Endodermal cell (in vitro differentiated cells): ENCODE data around the gene GFOD2. TPM values are rescaled to one million over a fixed set of nuclear protein-coding genes. Genes with fewer than 3 reads are reported as not detected.

Source experiments
- DNase-seq: peaks from one replicate; pipeline ENCODE4 v3.0.0-alpha.2; 2017
- H3K27ac ChIP-seq: 2 replicates; pipeline ENCODE4 v1.5.1; 2013; ENCODE audit warnings: mild to moderate bottlenecking, low read depth, low read length, moderate library complexity
- H3K27me3 ChIP-seq: 2 replicates; pipeline ENCODE4 v1.6.1; 2013; ENCODE audit warnings: mild to moderate bottlenecking, low read length, moderate library complexity; ENCODE audit not compliant: insufficient read depth, control insufficient read depth, poor library complexity, severe bottlenecking
- H3K36me3 ChIP-seq: 2 replicates; pipeline ENCODE4 v1.7.0; 2013; ENCODE audit warnings: mild to moderate bottlenecking, low read length, moderate library complexity; ENCODE audit not compliant: control insufficient read depth, insufficient read depth
- H3K4me1 ChIP-seq: one replicate; pipeline ENCODE4 v1.7.0; 2013; ENCODE audit warnings: low read length; ENCODE audit not compliant: control insufficient read depth, insufficient read depth
- H3K4me3 ChIP-seq: 2 replicates; pipeline ENCODE4 v1.5.1; 2013; ENCODE audit warnings: mild to moderate bottlenecking, low read length, moderate library complexity
- H3K9ac ChIP-seq: 2 replicates; pipeline ENCODE4 v1.6.1; 2013; ENCODE audit warnings: mild to moderate bottlenecking, low read length, moderate library complexity; ENCODE audit not compliant: poor library complexity, severe bottlenecking; ENCODE audit errors: extremely low read depth
- H3K9me3 ChIP-seq: 2 replicates; pipeline ENCODE4 v1.6.1; 2013; ENCODE audit warnings: mild to moderate bottlenecking, low read length, moderate library complexity; ENCODE audit not compliant: control insufficient read depth
- H3K27ac Mint-ChIP-seq: 2 replicates; pipeline ENCODE4 v1.8.0; 2020; ENCODE audit warnings: mixed read lengths
- H3K27me3 Mint-ChIP-seq: 2 replicates; pipeline ENCODE4 v1.8.0; 2021; ENCODE audit warnings: mild to moderate bottlenecking, mixed read lengths; ENCODE audit not compliant: insufficient read depth
- H3K36me3 Mint-ChIP-seq: 2 replicates; pipeline ENCODE4 v1.8.0; 2020; ENCODE audit warnings: low read depth, mixed read lengths
- H3K4me1 Mint-ChIP-seq: 2 replicates; pipeline ENCODE4 v1.8.0; 2020; ENCODE audit warnings: mixed read lengths
- H3K4me3 Mint-ChIP-seq: 2 replicates; pipeline ENCODE4 v1.8.0; 2020; ENCODE audit warnings: mild to moderate bottlenecking, moderate library complexity, mixed read lengths
- H3K9me3 Mint-ChIP-seq: 2 replicates; pipeline ENCODE4 v1.8.0; 2020; ENCODE audit warnings: mild to moderate bottlenecking, mixed read lengths
- WGBS, 2 experiments: methylation state at CpG; one replicate each; pipeline versions ENCODE4 v1.1.5 to v1.1.7; 2013; ENCODE audit warnings: missing lambda C conversion rate in 2 of 2, mixed read lengths in 1 of 2; ENCODE audit not compliant: insufficient coverage in 1 of 2, insufficient read length in 1 of 2; 5-methylcytosine and 5-hydroxymethylcytosine counted together
- total RNA-seq, 2 donors: library from RNA; stranded (reverse); fragmentation: NEBNext Ultra II Directional in 1 of 2; extraction: Animal tissue kit (Norgen Biotek cat#: 25700) in 1 of 2; gene quantifications; 2 replicates in 1 of 2; 3 replicates in 1 of 2; pipeline ENCODE4 v1.2.1, GENCODE V29; 2021
- TF ChIP-seq, protein P1 (sequence below): fragments of 200-600 bp; sonication (generic); conservative IDR thresholded peaks from 2 replicates; pipeline ENCODE4 v1.5.0; 2021; ENCODE audit warnings: antibody characterized with exemption, mild to moderate bottlenecking

Gene GFOD2
- total RNA-seq, 2 donors from 2014 or later = 18.2 to 21.2 TPM

GRCh38 chr16:67676516-67676915 lies 42.6 kb downstream of the GFOD2 start:
- H3K9me3 Mint-ChIP-seq = no peaks in the 10 kb centered on the region
- Histone ChIP-seq H3K9ac (no peak overlapping the region), H3K4me1 (no peaks in the 10 kb centered on the region), H3K36me3 (peaks cover 3% of the 10 kb centered on the region), H3K27me3 (no peaks in the 10 kb centered on the region), H3K27ac (no peak overlapping the region), H3K9me3 (no peaks in the 10 kb centered on the region), H3K4me3 (no peak overlapping the region)
- no peaks in the 10 kb centered on the region for H3K4me1 Mint-ChIP-seq
- H3K27ac Mint-ChIP-seq = no peak overlapping the region
- WGBS, 2 experiments = 95 to 100% methylated on average over 1 to 4 of the region's 4 CpGs
- H3K27me3 Mint-ChIP-seq = no peaks in the 10 kb centered on the region
- TF ChIP-seq, protein P1, sequence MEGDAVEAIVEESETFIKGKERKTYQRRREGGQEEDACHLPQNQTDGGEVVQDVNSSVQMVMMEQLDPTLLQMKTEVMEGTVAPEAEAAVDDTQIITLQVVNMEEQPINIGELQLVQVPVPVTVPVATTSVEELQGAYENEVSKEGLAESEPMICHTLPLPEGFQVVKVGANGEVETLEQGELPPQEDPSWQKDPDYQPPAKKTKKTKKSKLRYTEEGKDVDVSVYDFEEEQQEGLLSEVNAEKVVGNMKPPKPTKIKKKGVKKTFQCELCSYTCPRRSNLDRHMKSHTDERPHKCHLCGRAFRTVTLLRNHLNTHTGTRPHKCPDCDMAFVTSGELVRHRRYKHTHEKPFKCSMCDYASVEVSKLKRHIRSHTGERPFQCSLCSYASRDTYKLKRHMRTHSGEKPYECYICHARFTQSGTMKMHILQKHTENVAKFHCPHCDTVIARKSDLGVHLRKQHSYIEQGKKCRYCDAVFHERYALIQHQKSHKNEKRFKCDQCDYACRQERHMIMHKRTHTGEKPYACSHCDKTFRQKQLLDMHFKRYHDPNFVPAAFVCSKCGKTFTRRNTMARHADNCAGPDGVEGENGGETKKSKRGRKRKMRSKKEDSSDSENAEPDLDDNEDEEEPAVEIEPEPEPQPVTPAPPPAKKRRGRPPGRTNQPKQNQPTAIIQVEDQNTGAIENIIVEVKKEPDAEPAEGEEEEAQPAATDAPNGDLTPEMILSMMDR = no peak
- no peak overlapping the region for H3K4me3 Mint-ChIP-seq
- H3K36me3 Mint-ChIP-seq = peaks cover 12% of the 10 kb centered on the region
- DNase-seq = no peak

GRCh38 chr16:67675999-67676398 lies 43.1 kb downstream of the GFOD2 start:
- no peaks in the 10 kb centered on the region for H3K27me3 ChIP-seq
- no peak overlapping the region for H3K9ac ChIP-seq
- H3K4me3 ChIP-seq = no peak overlapping the region
- Mint-ChIP-seq H3K4me3 (no peak overlapping the region), H3K4me1 (no peaks in the 10 kb centered on the region), H3K36me3 (peaks cover 12% of the 10 kb centered on the region), H3K27ac (no peak overlapping the region), H3K9me3 (no peaks in the 10 kb centered on the region), H3K27me3 (no peaks in the 10 kb centered on the region)
- WGBS, 2 experiments = 97 to 100% methylated on average over 4 to 7 of the region's 7 CpGs
- TF ChIP-seq, protein P1 = no peak
- H3K4me1 ChIP-seq = no peaks in the 10 kb centered on the region
- no peak for DNase-seq
- no peak overlapping the region for H3K27ac ChIP-seq
- peaks cover 3% of the 10 kb centered on the region for H3K36me3 ChIP-seq
- H3K9me3 ChIP-seq = no peaks in the 10 kb centered on the region

- WGBS, 2 experiments = 95% methylated on average over 16 to 17 of the region's 17 CpGs
- H3K9ac ChIP-seq = no peak overlapping the region
- H3K36me3 ChIP-seq = peaks cover 3% of the 10 kb centered on the region
- peaks cover 12% of the 10 kb centered on the region for H3K36me3 Mint-ChIP-seq
- TF ChIP-seq, protein P1 = no peak
- H3K27me3 ChIP-seq = no peaks in the 10 kb centered on the region
- H3K27ac ChIP-seq = no peak overlapping the region
- no peak overlapping the region for H3K27ac Mint-ChIP-seq
- H3K4me1 Mint-ChIP-seq = no peaks in the 10 kb centered on the region
- no peaks in the 10 kb centered on the region for H3K27me3 Mint-ChIP-seq
- no peaks in the 10 kb centered on the region for H3K4me1 ChIP-seq
- H3K4me3 ChIP-seq = no peak overlapping the region
- DNase-seq = no peak
- no peak overlapping the region for H3K4me3 Mint-ChIP-seq
- H3K9me3 ChIP-seq = no peaks in the 10 kb centered on the region
- H3K9me3 Mint-ChIP-seq = no peaks in the 10 kb centered on the region
Observed at GRCh38 chr16:67675579-67675935, 43.6 kb downstream of the GFOD2 start.
